Measurements from ENCODE around the gene ATG2A. TPM values are rescaled to one million over a fixed set of nuclear protein-coding genes. Genes with fewer than 3 reads are reported as not detected.

Gene ATG2A
- total RNA-seq, 1 experiment from 2014 or later, result 28.8 TPM

- Histone ChIP-seq H3K4me1 (ENCODE audit: control insufficient read depth, insufficient read depth, low read length) (no peaks in the 10 kb centered on the region), H3K27me3 (ENCODE audit: control insufficient read depth, insufficient read depth, low read length) (no peaks in the 10 kb centered on the region; the same call in 1 of the 2 replicates), H3K4me3 (ENCODE audit: low read depth in 2 of 2, low read length in 2 of 2) (no peak overlapping the region), H3K9me3 (ENCODE audit: control insufficient read depth, insufficient read depth, low read depth, low read length) (no peaks in the 10 kb centered on the region), H3K27ac (ENCODE audit: low read length) (no peak overlapping the region), H3K36me3 (ENCODE audit: control insufficient read depth, insufficient read depth, low read length) (no peaks in the 10 kb centered on the region)
- no TSS peak for BruUV-seq (replicated peaks)
- in situ Hi-C loops (cut with HindIII; ENCODE audit: low pct_unique_long_range_greater_than_20kb, low sequenced_read_pairs), result no loop called here
- ATAC-seq (no peak), DNase-seq (ENCODE audit: low read depth, low spot score) (no peak)
- CTCF ChIA-PET, result no interaction called here
- POLR2A ChIA-PET, result interaction anchor here (0.6 to 0.7 kb wide), 2 partner anchors 16 to 516 kb away, joined by 5 to 10 read pairs; no protein-coding TSS in a partner anchor
- intact Hi-C loops (cut with micrococcal nuclease; ENCODE audit: unreplicated experiment), result no loop called here
- TF ChIP-seq SIN3A (IDR thresholded peaks at IDR 0.05; ENCODE audit: borderline replicate concordance, insufficient read depth, low read depth, low read length), result no peak
Measured at GRCh38 chr11:64960719-64961118, 43.7 kb upstream of the ATG2A start.

GRCh38 chr11:64959498-64959897, 42.5 kb upstream of the ATG2A start:
- BruUV-seq (replicated peaks), result no TSS peak
- DNase-seq (ENCODE audit: low read depth, low spot score), result no peak
- CTCF ChIA-PET, result no interaction called here

More at GRCh38 chr11:64959498-64959897, 42.5 kb upstream of the ATG2A start:
- in situ Hi-C loops (cut with HindIII; ENCODE audit: low pct_unique_long_range_greater_than_20kb, low sequenced_read_pairs) (no loop called here), intact Hi-C loops (cut with micrococcal nuclease; ENCODE audit: unreplicated experiment) (no loop called here)
- H3K4me1 ChIP-seq (ENCODE audit: control insufficient read depth, insufficient read depth, low read length), result no peaks in the 10 kb centered on the region
- POLR2A ChIA-PET, result no interaction called here
- no peak for ATAC-seq
- H3K36me3 ChIP-seq (ENCODE audit: control insufficient read depth, insufficient read depth, low read length), result no peaks in the 10 kb centered on the region
- H3K27me3 ChIP-seq (ENCODE audit: control insufficient read depth, insufficient read depth, low read length), result no peaks in the 10 kb centered on the region; the same call in 1 of the 2 replicates
- H3K4me3 ChIP-seq (ENCODE audit: low read depth in 2 of 2, low read length in 2 of 2), result no peak overlapping the region
- TF ChIP-seq CTCF (IDR thresholded peaks at IDR 0.05) (no peak), REST (IDR thresholded peaks at IDR 0.05; ENCODE audit: insufficient read depth in 1 of 2, low read depth in 2 of 2, low read length in 1 of 2) (no peak), TCF7L2 (IDR thresholded peaks at IDR 0.05; ENCODE audit: low read depth, low read length) (no peak), POLR2AphosphoS5 (IDR thresholded peaks at IDR 0.05; ENCODE audit: low read depth, low read length) (no peak)
- H3K27ac ChIP-seq (ENCODE audit: low read length), result no peak overlapping the region
- H3K9me3 ChIP-seq (ENCODE audit: control insufficient read depth, insufficient read depth, low read depth, low read length), result no peaks in the 10 kb centered on the region

Measured in Panc1 (cell line).